Measurements from ENCODE around the gene AUNIP. TPM values are rescaled to one million over a fixed set of nuclear protein-coding genes. Genes with fewer than 3 reads are reported as not detected.

AUNIP gene

Small RNA genes within 50 kb of the gene (microRNA-seq; reads per million reads assigned to microRNA genes)
- gene MIR3917, result not detected
